Effector memory CD8-positive, alpha-beta T cell (primary cell): ENCODE data around the gene SF3A2.

Experiments used
- ATAC-seq: fragments of 150-1000 bp; cut with Tn5 transposase; replicated peaks from 2 replicates; pipeline ENCODE4 v1.10.0; 2021; ENCODE audit warnings: mild to moderate bottlenecking, moderate library complexity
- DNase-seq, 3 experiments: peaks; one replicate each; pipeline ENCODE4 v3.0.0; 2021
- H3K27ac Mint-ChIP-seq, 2 donors: one replicate each; pipeline ENCODE4 v1.8.0; 2022; ENCODE audit warnings: mild to moderate bottlenecking in 2 of 2, mixed read lengths in 2 of 2, moderate library complexity in 2 of 2
- H3K27me3 Mint-ChIP-seq, 2 donors: one replicate each; pipeline ENCODE4 v1.8.0; 2022; ENCODE audit warnings: mixed read lengths in 2 of 2
- H3K36me3 Mint-ChIP-seq: one replicate; pipeline ENCODE4 v1.8.0; 2022; ENCODE audit warnings: mild to moderate bottlenecking, moderate library complexity, mixed read lengths; ENCODE audit not compliant: insufficient read depth
- H3K4me1 Mint-ChIP-seq, 2 donors: one replicate each; pipeline ENCODE4 v1.8.0; 2022; ENCODE audit warnings: low read depth in 2 of 2, mixed read lengths in 2 of 2
- H3K4me3 Mint-ChIP-seq, 2 donors: one replicate each; pipeline ENCODE4 v1.8.0; 2022; ENCODE audit warnings: mild to moderate bottlenecking in 2 of 2, mixed read lengths in 2 of 2, moderate library complexity in 2 of 2
- H3K9me3 Mint-ChIP-seq, 2 donors: one replicate each; pipeline ENCODE4 v1.8.0; 2022; ENCODE audit warnings: mixed read lengths in 2 of 2

SF3A2 gene

DNA sequence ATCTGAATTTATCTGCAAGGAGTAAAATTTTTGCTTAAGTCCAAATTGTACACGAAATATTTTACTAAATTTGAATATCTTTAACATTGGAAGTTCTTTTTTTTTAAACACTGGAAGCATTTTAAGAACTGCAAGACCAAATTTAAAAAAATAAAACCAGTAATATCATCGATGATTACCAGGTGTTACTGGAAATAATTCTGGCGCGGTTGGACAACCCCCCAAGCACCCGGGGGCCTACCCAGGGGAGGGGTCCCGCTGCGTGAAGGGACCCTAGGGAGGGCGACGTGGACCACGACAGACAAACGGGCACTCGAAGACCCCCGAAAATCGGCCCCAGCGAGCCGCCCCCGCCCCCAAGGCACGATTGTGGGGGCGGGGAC, 32.2 kb downstream of the SF3A2 start:
- Mint-ChIP-seq H3K4me1 (peaks cover 17 to 18% of the 10 kb centered on the region in 2 donors), H3K9me3 (no peaks in the 10 kb centered on the region), H3K27me3 (no peaks in the 10 kb centered on the region), H3K36me3 (peaks cover 54% of the 10 kb centered on the region), H3K27ac (peak overlapping the region; percentile 95 to 99), H3K4me3 (peak overlapping the region; percentile 95)
- ATAC-seq (no peak), DNase-seq (no peak)

DNA sequence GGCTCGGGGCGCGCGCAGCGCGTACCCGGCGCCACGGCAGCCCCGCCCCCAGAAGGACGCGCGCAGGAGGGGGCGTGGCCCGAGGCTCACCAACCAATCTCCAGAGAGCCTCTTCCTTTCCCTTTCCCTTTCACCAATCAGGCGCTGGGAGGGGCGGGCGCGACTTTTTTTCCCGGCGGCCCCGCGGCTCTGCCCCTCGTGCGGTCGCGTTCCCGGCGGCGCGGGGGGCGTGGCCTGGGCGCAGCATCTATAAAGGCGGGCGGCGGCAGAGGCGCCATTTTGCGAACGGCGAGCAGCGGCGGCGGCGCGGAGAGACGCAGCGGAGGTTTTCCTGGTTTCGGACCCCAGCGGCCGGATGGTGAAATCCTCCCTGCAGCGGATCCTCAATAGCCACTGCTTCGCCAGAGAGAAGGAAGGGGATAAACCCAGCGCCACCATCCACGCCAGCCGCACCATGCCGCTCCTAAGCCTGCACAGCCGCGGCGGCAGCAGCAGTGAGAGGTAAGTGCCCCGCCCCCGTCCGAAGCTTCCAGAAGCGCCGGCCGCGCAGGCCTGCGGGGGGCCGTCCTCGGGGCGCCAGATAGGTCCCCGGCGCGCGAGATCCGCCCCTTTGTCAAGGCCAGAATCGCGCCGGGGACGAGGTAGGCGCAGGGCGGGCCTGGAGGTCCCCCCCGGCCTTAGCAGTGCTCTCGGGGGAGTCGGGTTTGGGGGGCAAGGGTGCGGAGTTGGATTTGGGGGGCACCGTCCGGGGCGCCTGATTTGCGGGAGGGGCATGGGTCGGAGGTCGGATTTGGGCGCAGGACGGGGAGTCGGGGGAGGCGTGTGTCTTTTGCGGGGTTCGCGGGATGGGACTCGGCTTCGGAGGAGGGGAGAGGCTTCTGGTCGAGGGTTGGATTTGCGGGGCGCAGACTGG, 32.9 kb downstream of the SF3A2 start:
- H3K9me3 Mint-ChIP-seq = no peaks in the 10 kb centered on the region
- H3K27me3 Mint-ChIP-seq = no peaks in the 10 kb centered on the region
- peaks cover 60% of the 10 kb centered on the region for H3K36me3 Mint-ChIP-seq
- peak; percentile 99 for DNase-seq
- peaks cover 23 to 25% of the 10 kb centered on the region in 2 donors for H3K4me1 Mint-ChIP-seq
- peak overlapping the region; percentile 95 to 99 for H3K27ac Mint-ChIP-seq
- peak overlapping the region; percentile 95 for H3K4me3 Mint-ChIP-seq
- ATAC-seq = peak; percentile 78

DNA sequence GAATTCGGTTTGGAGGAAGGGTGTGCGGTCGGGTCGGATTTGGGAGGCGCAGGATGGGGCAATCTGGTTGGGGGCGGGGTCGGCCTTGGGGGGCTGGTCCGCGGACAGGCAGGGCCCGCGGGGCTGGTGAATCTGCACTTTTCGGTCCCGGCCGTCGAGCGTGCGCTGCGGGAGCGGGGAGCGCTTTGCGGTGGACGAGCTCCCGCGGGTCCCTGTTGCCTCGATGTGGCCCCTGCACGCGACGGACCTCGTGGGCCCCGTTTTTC, 33.5 kb downstream of the SF3A2 start:
- Mint-ChIP-seq H3K4me3 (peak overlapping the region; percentile 95), H3K27ac (peak overlapping the region; percentile 95 to 99), H3K36me3 (peaks cover 66% of the 10 kb centered on the region), H3K9me3 (no peaks in the 10 kb centered on the region), H3K27me3 (no peaks in the 10 kb centered on the region), H3K4me1 (peaks cover 26 to 27% of the 10 kb centered on the region in 2 donors)
- ATAC-seq (no peak), DNase-seq (no peak)

DNA sequence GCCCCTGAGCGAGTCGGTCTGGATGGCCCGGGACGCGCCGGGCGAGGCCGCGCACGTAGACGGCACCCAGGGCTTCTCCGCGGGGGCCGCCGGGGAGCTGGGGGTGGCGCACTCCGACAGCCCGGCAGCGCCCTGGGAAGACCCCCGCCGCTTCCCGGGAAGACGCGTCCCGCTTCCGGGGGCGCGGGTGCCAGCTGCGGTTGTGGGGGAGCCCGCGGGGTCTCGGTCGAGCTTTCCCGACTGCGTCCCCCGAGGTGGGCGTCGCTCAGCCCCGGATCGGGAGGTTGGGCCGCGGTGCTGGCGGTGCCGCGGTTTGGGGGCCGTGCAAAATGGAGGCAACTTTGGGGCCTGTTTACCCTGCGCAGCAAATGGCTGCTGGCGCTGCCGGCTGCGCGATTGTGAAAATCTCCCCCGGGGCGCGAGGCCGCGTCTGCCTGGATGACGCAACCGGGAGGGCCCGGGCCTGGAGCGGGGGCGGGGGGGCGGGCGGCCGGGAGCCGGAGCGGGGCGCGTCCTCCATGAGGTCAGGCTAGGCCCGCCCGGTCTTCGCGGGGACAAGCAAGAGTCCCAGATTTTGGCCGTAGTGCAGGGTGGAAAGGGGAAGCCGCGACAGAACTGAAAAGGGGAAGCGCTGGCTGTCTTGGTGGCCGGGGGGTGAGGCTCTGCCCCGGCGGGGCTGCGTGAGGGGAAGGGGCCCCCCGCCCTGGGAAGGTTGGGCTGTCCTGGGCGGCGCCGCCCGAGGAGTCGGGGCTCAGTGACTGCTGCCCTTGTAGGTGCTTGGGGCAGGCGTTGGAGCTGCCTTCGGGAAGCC, 34.0 kb downstream of the SF3A2 start:
- Mint-ChIP-seq H3K27me3 (no peaks in the 10 kb centered on the region), H3K36me3 (peaks cover 71% of the 10 kb centered on the region), H3K4me1 (peaks cover 27 to 28% of the 10 kb centered on the region in 2 donors), H3K9me3 (no peaks in the 10 kb centered on the region), H3K27ac (peak overlapping the region; percentile 95 to 99), H3K4me3 (peak overlapping the region; percentile 95)
- peak; percentile 57 to 61 (median 60) for DNase-seq
- peak; percentile 30 for ATAC-seq

- no peaks in the 10 kb centered on the region for H3K27me3 Mint-ChIP-seq
- no peak for DNase-seq
- no peak for ATAC-seq
- peak overlapping the region; percentile 95 for H3K4me3 Mint-ChIP-seq
- H3K4me1 Mint-ChIP-seq = peaks cover 24 to 28% of the 10 kb centered on the region in 2 donors
- H3K27ac Mint-ChIP-seq = peak overlapping the region; percentile 95 to 99
- no peaks in the 10 kb centered on the region for H3K9me3 Mint-ChIP-seq
- H3K36me3 Mint-ChIP-seq = peaks cover 77% of the 10 kb centered on the region
Observed at GRCh38 chr19:2271234-2272103, 34.8 kb downstream of the SF3A2 start.

DNA sequence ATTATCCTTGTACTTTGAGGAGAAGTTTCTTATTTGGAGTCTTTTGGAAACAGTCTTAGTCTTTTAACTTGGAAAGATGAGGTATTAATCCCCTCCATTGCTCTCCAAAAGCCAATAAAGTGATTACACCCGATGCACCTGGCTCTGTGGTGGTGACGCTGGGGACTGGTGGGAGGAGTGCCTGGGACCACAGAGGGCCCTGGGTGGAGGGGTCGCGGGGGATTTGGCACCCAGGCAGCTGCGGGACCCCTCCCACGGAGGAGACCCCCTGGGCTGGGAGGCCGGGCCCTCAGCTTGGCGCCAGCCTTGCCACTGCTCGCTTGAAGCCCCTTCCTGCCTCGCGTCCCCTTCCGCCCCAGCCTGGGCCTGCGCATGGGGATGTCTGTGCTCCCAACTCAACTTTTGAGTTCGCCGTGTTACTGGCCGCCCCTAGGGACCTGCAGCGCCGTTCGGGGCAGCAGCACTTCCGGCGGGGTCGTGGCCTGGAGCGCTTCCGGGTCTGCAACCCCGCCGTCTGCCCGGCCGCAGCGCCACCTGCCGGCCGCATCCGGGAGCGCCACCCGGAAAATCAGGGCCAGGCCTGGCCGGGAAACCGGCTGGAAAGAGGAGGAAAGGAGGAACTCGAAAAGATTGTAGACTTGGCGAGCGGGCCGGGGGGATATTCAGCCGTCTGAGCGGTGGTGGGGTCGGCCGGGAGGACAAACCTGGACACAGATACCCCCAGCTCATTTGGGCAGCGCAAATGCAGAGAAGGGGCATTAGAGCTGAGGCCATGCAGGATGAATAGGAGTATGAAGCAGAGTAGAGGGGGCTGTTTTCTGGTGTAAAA, 36.9 kb downstream of the SF3A2 start:
- Mint-ChIP-seq H3K27me3 (no peaks in the 10 kb centered on the region), H3K27ac (peak overlapping the region; percentile 95 to 99), H3K36me3 (peaks cover 96% of the 10 kb centered on the region), H3K4me3 (peak overlapping the region; percentile 95), H3K9me3 (no peaks in the 10 kb centered on the region), H3K4me1 (peaks cover 25 to 31% of the 10 kb centered on the region in 2 donors)
- peak; percentile 48 for ATAC-seq
- peak; percentile 77 to 80 (median 77) for DNase-seq

DNA sequence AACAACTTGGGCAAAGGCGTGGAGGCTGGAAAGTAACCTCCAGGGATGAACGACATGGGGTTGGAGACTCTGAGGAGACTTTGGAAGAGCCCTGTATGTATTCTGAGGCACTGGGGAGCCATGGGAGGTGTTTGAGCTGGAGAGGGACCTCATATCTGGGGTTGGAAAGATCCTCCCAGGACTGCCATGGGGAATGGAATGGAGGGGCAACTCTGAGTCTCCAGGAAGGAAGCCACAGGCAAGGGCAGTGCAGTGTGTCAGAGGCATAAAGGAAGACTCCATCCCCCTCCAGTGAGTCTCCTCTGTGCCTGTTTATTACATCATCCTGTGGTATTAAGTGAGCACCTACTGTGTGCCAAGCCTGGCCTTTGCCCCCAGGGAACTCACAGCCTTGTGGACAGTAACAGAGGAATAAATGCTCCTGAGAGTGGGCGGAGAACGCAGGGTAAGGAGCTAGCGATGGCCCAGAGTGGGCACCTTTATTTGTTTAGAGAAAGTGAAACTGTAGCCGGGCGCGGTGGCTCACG, 37.6 kb downstream of the SF3A2 start:
- peak overlapping the region; percentile 95 for H3K4me3 Mint-ChIP-seq
- H3K27ac Mint-ChIP-seq = peak overlapping the region; percentile 95 to 99
- no peaks in the 10 kb centered on the region for H3K27me3 Mint-ChIP-seq
- no peaks in the 10 kb centered on the region for H3K9me3 Mint-ChIP-seq
- DNase-seq (no peak), ATAC-seq (no peak)
- H3K36me3 Mint-ChIP-seq = peaks cover 96% of the 10 kb centered on the region
- H3K4me1 Mint-ChIP-seq = peaks cover 25 to 31% of the 10 kb centered on the region in 2 donors

DNA sequence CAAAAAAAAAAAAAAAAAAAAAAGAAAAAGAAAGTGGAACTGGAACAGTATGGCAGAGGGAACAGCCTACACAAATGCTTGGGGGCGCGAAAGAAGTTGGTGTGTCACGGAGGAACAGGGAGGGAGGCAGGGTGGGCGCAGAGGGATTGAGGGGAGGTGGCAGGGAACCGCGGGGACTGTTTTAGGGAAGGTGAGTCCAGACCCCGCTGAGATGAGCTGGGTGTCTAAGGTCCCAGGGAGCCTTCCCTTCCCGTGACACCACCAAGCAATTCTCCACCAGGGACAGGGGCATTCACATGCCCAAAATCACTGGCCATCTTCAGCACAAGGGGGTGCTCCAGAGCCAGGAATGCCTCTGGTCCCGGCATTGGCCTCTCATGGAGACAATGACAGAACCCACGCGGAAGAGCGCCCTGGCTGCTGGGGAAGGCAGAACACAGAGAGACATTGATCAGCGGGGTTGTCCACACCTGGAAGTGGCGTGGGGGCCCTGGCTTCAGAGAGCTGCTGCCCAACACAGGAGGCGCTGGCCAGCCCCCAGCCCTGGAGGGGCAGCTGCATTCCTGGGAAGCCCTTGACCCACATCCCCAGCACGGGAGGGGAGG, 38.4 kb downstream of the SF3A2 start:
- DNase-seq (no peak), ATAC-seq (no peak)
- peaks cover 25 to 31% of the 10 kb centered on the region in 2 donors for H3K4me1 Mint-ChIP-seq
- peak overlapping the region; percentile 8 to 99 for H3K27ac Mint-ChIP-seq
- H3K36me3 Mint-ChIP-seq = peaks cover 93% of the 10 kb centered on the region
- peak overlapping the region in 1 of 2 donors; percentile 95 for H3K4me3 Mint-ChIP-seq
- no peaks in the 10 kb centered on the region for H3K27me3 Mint-ChIP-seq
- H3K9me3 Mint-ChIP-seq = no peaks in the 10 kb centered on the region

DNA sequence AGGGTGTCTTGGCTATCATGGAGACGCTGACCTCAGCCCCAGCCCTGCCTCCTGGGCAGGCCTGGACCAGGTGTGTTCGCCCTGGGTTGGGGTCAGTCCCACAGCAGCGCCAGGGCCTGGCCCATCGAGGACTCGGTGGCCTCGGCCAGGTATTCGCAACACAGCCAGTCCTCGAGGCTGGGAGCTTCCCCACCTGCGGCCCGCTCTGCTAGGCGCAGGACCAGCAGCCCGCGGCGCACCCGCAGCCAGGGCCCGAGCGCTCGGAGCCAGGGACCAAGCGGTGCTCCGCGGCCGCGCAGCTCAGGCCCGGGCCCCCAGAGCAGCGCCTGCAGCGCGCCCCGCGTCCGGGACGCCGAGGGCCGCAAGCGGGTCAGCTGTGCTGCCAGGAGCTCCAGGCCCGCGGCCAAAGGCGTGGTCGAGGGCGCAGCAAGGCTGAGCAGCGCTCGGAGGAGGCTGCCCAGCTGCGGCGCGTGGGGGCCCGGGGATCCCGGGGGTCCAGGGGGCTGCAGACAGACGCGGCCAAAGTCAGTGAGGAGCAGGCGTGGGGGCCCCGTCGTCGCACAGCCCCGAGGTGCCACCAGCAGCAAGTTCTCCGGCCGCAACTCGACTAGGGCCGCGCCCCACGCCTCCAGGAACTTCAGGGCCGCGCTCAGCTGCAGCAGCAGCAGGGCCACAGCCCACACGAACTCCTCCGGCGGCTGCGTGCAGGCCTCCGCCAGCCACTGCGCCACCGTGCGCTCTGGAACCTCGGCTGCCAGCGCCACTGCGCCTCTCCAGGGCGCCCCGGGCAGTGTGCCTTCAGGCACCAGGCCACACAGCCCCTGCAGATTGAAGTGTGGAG, 39.2 kb downstream of the SF3A2 start:
- H3K4me3 Mint-ChIP-seq = no peak overlapping the region
- H3K27me3 Mint-ChIP-seq = no peaks in the 10 kb centered on the region
- peaks cover 93% of the 10 kb centered on the region for H3K36me3 Mint-ChIP-seq
- peak overlapping the region in 1 of 2 donors; percentile 99 for H3K27ac Mint-ChIP-seq
- no peak for ATAC-seq
- H3K9me3 Mint-ChIP-seq = no peaks in the 10 kb centered on the region
- peaks cover 25 to 31% of the 10 kb centered on the region in 2 donors for H3K4me1 Mint-ChIP-seq
- no peak for DNase-seq

DNA sequence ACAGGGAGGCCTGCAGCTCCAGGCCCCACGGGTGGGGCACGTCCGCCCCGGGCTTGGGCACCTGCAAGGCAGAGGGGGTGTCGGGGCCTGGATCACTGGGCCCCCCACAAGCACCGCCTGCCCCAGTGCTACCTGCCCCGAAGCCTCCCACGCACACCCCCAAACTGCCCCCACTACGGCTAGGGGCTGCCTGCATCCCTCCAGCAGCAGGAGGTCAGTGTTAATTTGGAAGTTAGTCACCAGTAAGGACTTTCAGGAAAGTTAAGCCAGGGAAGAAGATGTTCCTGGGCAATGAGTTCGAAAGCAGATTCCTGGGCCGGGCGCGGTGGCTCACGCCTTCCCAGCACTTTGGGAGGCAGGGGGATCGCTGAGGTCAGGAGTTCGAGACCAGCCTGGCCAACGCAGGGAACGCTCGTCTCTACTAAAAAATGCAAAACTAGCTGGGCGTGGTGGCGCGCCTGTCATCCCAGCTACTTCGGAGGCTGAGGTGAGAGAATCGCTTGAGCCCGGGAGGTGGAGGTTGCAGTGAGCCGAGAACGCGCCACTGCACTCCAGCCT, 39.9 kb downstream of the SF3A2 start:
- H3K9me3 Mint-ChIP-seq = no peaks in the 10 kb centered on the region
- DNase-seq (no peak), ATAC-seq (no peak)
- peaks cover 89% of the 10 kb centered on the region for H3K36me3 Mint-ChIP-seq
- no peaks in the 10 kb centered on the region for H3K27me3 Mint-ChIP-seq
- H3K4me1 Mint-ChIP-seq = peaks cover 21 to 29% of the 10 kb centered on the region in 2 donors
- H3K27ac Mint-ChIP-seq = peak overlapping the region in 1 of 2 donors; percentile 69
- H3K4me3 Mint-ChIP-seq = peak overlapping the region in 1 of 2 donors; percentile 17

GRCh38 chr19:2277138-2277537, 40.5 kb downstream of the SF3A2 start:
- no peak for DNase-seq
- Mint-ChIP-seq H3K27ac (peak overlapping the region in 1 of 2 donors; percentile 69), H3K36me3 (peaks cover 89% of the 10 kb centered on the region), H3K4me1 (peaks cover 21 to 31% of the 10 kb centered on the region in 2 donors), H3K27me3 (no peaks in the 10 kb centered on the region), H3K4me3 (no peak overlapping the region), H3K9me3 (no peaks in the 10 kb centered on the region)
- ATAC-seq = no peak
